BE2C (cell line): Measurements from ENCODE around the gene MVB12B.

ENCODE experiments used
- DNase-seq: peaks from one replicate; pipeline ENCODE4 v3.0.0-alpha.2; 2020
- H3K27me3 ChIP-seq: fragments of 250-450 bp; sonication (Bioruptor Pico); 2 replicates; pipeline ENCODE4 v1.5.1; 2020; ENCODE audit warnings: mild to moderate bottlenecking
- H3K36me3 ChIP-seq: fragments of 250-450 bp; sonication (Bioruptor Pico); 2 replicates; pipeline ENCODE4 v1.5.1; 2020; ENCODE audit warnings: mild to moderate bottlenecking
- H3K4me1 ChIP-seq: fragments of 250-450 bp; sonication (Bioruptor Pico); 2 replicates; pipeline ENCODE4 v1.5.1; 2020
- H3K4me3 ChIP-seq: 2 replicates; pipeline ENCODE4 v1.5.1; 2011; ENCODE audit warnings: low read depth, low read length
- H3K9me3 ChIP-seq: fragments of 250-450 bp; sonication (Bioruptor Pico); 2 replicates; pipeline ENCODE4 v1.5.1; 2020
- CTCF ChIP-seq: IDR thresholded peaks from 2 replicates; pipeline ENCODE4 v1.5.1; 2012; ENCODE audit warnings: mild to moderate bottlenecking, low read depth, low read length

The MVB12B gene

GRCh38 chr9:126428534-126429175 is 102.0 kb downstream of the MVB12B start:
- Histone ChIP-seq H3K9me3 (no peaks in the 10 kb centered on the region), H3K36me3 (no peaks in the 10 kb centered on the region), H3K4me3 (no peak overlapping the region), H3K4me1 (peaks cover 1% of the 10 kb centered on the region; the same call in 1 of the 2 replicates), H3K27me3 (no peaks in the 10 kb centered on the region)
- DNase-seq = no peak
- no peak for TF ChIP-seq CTCF

- H3K4me1 ChIP-seq = no peaks in the 10 kb centered on the region; the same call in 1 of the 2 replicates
- H3K4me3 ChIP-seq = no peak overlapping the region
- H3K36me3 ChIP-seq = no peaks in the 10 kb centered on the region
- no peak for DNase-seq
- H3K9me3 ChIP-seq = no peaks in the 10 kb centered on the region
- no peak for TF ChIP-seq CTCF
- no peaks in the 10 kb centered on the region for H3K27me3 ChIP-seq
Observed at GRCh38 chr9:126429190-126429589, 102.6 kb downstream of the MVB12B start.

- no peak for DNase-seq
- no peaks in the 10 kb centered on the region for H3K9me3 ChIP-seq
- TF ChIP-seq CTCF = no peak
- H3K36me3 ChIP-seq = no peaks in the 10 kb centered on the region
- no peaks in the 10 kb centered on the region for H3K4me1 ChIP-seq
- no peak overlapping the region for H3K4me3 ChIP-seq
- H3K27me3 ChIP-seq = no peaks in the 10 kb centered on the region
Observed at GRCh38 chr9:126430124-126430523, 103.5 kb downstream of the MVB12B start.

GRCh38 chr9:126431077-126431742 is 104.6 kb downstream of the MVB12B start:
- Histone ChIP-seq H3K4me3 (no peak overlapping the region), H3K36me3 (no peaks in the 10 kb centered on the region), H3K9me3 (no peaks in the 10 kb centered on the region), H3K4me1 (no peaks in the 10 kb centered on the region), H3K27me3 (no peaks in the 10 kb centered on the region)
- no peak for TF ChIP-seq CTCF
- DNase-seq = no peak

- Histone ChIP-seq H3K9me3 (no peaks in the 10 kb centered on the region), H3K27me3 (no peaks in the 10 kb centered on the region), H3K4me3 (no peak overlapping the region), H3K36me3 (no peaks in the 10 kb centered on the region), H3K4me1 (peaks cover 14% of the 10 kb centered on the region)
- TF ChIP-seq CTCF = no peak
- DNase-seq = no peak
Observed at GRCh38 chr9:126432659-126433058, 106.0 kb downstream of the MVB12B start.

GRCh38 chr9:126435105-126435504 is 108.5 kb downstream of the MVB12B start:
- DNase-seq = no peak
- Histone ChIP-seq H3K27me3 (no peaks in the 10 kb centered on the region), H3K36me3 (no peaks in the 10 kb centered on the region)

More at GRCh38 chr9:126435105-126435504, 108.5 kb downstream of the MVB12B start:
- H3K4me1 ChIP-seq = peaks cover 32% of the 10 kb centered on the region
- no peaks in the 10 kb centered on the region for H3K9me3 ChIP-seq
- no peak for TF ChIP-seq CTCF
- H3K4me3 ChIP-seq = no peak overlapping the region
